ENCODE results near the gene PHACTR4.
A peak's percentile ranks its signal among the peaks of the same experiment; 100 is the strongest.
"Not testable (repeated sequence)": the region's sequence is repeated elsewhere in the genome, so short reads cannot be mapped to it uniquely, and the experiment has no call there.

Gene PHACTR4

DNA sequence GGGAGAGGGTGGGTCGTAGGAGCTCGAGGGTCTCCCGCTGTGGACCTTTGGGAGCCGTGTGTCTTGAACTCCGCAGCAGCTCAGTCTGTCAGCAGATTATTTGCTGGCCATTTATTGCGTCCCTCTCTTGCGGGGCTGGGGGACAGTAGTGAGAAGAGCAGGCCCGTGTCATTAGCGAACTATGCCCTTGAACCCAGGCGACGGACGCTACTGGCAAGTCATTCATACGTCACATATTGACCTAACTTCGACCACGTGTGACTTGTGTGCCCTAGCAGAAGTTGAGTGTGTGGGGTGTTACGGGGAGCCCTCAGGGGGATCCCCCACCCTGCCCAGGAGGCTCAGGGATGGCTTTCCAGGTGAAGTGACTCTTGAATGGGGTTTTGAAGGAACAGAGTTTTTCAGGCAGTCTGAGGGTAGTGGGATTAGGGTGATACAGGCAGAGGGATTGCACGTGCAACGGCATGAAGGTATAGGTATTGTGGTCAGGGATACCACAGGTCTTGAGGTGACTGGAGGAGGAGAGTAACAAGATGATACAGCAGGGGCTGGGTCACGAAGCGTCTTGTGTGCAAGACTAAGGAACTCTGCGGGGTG is 149.3 kb downstream of the PHACTR4 start:
- TF ChIP-seq, protein P1, sequence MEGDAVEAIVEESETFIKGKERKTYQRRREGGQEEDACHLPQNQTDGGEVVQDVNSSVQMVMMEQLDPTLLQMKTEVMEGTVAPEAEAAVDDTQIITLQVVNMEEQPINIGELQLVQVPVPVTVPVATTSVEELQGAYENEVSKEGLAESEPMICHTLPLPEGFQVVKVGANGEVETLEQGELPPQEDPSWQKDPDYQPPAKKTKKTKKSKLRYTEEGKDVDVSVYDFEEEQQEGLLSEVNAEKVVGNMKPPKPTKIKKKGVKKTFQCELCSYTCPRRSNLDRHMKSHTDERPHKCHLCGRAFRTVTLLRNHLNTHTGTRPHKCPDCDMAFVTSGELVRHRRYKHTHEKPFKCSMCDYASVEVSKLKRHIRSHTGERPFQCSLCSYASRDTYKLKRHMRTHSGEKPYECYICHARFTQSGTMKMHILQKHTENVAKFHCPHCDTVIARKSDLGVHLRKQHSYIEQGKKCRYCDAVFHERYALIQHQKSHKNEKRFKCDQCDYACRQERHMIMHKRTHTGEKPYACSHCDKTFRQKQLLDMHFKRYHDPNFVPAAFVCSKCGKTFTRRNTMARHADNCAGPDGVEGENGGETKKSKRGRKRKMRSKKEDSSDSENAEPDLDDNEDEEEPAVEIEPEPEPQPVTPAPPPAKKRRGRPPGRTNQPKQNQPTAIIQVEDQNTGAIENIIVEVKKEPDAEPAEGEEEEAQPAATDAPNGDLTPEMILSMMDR (IDR thresholded peaks at IDR 0.05; ENCODE audit: insufficient read depth, low read length, poor library complexity, severe bottlenecking), result no peak
- Histone ChIP-seq H3K4me3 (replicated peaks; ENCODE audit: low read depth, low read length) (peak overlapping the region; percentile 76), H3K36me3 (ENCODE audit: control insufficient read depth, insufficient read depth, low read length) (peaks cover 3% of the 10 kb centered on the region; the same call in 1 of the 2 replicates), H3K27me3 (replicated peaks; ENCODE audit: control insufficient read depth, insufficient read depth, low read length) (no peaks in the 10 kb centered on the region)
- peak; percentile 81 for DNase-seq (ENCODE audit: extremely low read depth, insufficient read length)

DNA sequence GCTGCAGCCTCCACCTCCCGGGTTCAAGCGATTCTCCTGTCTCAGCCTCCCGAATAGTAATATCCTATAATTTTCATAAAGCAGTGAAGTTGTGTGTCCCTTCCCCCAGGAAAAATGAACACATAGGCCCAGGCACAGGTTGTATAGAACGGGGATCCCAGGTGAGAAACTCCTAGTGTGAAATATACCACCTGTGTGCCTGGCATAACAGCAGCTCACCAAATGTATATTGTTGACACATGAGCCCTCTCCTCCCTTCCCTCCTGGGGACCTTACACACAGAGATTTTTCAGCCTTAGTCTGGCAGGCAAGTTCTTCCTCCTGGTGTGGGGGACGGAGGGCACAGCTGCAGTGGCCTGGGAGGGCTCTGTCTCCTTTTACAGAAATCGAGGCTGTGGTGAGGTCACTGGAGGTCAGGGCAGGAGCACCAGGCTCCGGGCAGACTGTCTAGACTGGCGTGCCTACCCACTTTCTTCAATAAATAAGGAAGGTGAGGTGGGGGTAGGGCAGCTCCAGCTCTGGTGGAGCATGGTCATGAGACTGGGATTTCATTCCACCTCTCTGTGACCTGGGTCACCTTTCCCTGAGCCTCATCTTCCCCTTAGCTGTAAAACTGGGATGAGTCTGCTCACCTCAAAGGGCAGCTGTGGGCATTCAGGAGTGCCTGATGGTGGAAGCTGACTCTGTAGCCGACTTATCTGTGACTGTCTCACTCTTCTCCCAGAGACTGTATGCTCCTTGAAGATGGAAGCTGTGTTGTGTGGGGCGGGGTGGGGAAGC is 150.6 kb downstream of the PHACTR4 start:
- DNase-seq (ENCODE audit: extremely low read depth, insufficient read length), result no peak
- no peak overlapping the region for H3K4me3 ChIP-seq (replicated peaks; ENCODE audit: low read depth, low read length)

DNA sequence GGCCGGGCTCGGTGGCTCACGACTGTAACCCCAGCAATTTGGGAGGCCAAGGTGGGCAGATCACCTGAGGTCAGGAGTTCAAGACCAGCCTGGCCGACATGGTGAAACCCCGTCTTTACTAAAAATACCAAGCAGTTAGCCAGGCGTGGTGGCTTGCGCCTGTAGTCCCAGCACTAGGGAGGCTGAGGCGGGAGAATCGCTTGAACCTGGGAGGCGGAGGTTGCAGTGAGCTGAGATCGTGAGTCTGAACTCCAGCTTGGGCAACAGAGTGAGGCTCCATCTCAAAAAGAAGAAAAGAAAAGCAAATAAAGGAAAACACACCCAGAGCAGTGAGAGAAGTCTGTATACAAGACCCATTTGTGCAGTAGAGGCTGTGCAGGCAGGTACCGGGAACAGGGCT is 151.3 kb downstream of the PHACTR4 start:
- H3K4me3 ChIP-seq (replicated peaks; ENCODE audit: low read depth, low read length); H3K27me3 ChIP-seq (replicated peaks; ENCODE audit: control insufficient read depth, insufficient read depth, low read length); DNase-seq (ENCODE audit: extremely low read depth, insufficient read length); H3K36me3 ChIP-seq (ENCODE audit: control insufficient read depth, insufficient read depth, low read length): not testable (repeated sequence)

More for the DNA sequence above, 150.6 kb downstream of the PHACTR4 start:
- no peaks in the 10 kb centered on the region for H3K27me3 ChIP-seq (replicated peaks; ENCODE audit: control insufficient read depth, insufficient read depth, low read length)
- TF ChIP-seq, protein P1 (IDR thresholded peaks at IDR 0.05; ENCODE audit: insufficient read depth, low read length, poor library complexity, severe bottlenecking), result no peak
- peaks cover 3% of the 10 kb centered on the region; the same call in 1 of the 2 replicates for H3K36me3 ChIP-seq (ENCODE audit: control insufficient read depth, insufficient read depth, low read length)

DNA sequence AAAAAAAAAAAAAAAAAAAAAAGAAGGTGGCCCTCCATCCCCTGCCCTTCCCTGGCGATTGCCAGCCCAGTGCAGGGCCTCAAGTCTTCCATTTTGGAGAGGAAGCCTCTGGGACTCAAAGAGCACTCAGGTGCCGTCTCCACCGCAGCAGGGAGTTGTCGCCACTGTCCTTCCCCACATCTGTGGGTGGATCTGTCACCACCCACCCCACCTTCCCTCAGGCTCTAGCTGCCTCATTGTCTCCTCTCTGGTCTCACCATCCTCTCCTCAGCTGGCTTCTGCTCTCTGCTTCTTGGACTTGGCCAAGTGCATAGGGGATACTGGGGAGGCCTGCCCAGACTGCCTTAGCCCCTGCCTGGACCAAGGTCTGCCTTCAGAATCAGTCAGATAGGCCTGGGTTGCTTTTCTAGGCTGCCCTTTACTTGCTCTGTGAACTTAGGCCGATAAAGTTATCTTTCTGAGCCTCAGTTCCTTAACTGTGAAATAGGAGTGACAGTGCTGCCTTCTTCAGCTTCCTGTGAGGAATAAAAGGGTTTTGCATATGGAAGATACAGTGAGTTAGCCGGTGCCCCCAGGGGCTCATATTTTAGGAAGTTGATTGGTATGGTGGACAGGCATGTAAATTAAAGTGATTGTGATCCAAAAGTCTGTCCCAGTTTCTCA is 152.1 kb downstream of the PHACTR4 start:
- peaks cover 3% of the 10 kb centered on the region; the same call in 1 of the 2 replicates for H3K36me3 ChIP-seq (ENCODE audit: control insufficient read depth, insufficient read depth, low read length)
- DNase-seq (ENCODE audit: extremely low read depth, insufficient read length), result no peak
- H3K4me3 ChIP-seq (replicated peaks; ENCODE audit: low read depth, low read length), result no peak overlapping the region
- no peaks in the 10 kb centered on the region for H3K27me3 ChIP-seq (replicated peaks; ENCODE audit: control insufficient read depth, insufficient read depth, low read length)
- TF ChIP-seq, protein P1 (IDR thresholded peaks at IDR 0.05; ENCODE audit: insufficient read depth, low read length, poor library complexity, severe bottlenecking), result no peak

DNA sequence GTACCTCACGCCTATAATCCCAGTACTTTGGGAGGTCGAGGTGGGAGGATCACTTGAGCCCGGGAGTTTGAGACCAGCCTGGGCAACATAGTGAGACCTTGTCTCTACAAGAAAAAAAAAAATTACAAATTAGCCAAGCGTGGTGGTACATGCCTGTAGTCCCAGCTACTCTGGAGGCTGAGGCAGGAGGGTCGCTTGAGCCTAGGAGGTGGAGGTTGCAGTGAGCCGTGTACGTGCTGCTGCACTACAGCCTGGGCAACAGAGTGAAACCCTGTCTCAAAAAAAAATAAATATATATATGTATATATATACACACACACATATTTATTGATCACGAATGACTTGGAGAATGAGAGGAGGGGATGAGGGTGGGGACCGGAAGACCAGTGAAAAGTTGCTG is 153.0 kb downstream of the PHACTR4 start:
- DNase-seq (ENCODE audit: extremely low read depth, insufficient read length); H3K36me3 ChIP-seq (ENCODE audit: control insufficient read depth, insufficient read depth, low read length): not testable (repeated sequence)

DNA sequence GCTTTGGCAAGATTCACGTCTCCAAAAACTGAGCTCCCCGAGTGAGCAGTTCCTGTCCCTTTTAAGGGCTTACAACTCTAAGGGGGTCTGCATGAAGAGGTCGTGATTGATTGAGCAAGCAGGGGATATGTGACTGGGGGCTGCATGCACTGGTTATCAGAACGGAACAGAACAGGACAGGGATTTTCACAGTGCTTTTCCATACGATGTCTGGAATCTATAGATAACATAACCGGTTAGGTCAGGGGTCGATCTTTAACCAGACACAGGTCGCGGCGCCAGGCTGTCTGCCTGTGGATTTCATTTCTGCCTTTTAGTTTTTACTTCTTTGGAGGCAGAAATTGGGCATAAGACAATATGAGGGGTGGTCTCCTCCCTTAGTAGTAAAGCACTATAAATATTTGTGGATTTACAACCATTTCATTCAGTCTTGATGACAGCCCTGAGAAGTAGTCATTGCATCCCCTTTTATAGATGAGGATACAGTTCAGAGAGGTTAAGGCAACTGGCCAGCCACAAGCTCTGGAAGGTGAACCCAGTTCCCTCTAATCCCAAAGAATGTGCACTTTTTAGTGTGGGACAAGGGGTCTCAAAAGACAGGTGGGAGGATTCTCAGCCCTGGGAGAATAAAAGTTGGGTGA is 155.6 kb downstream of the PHACTR4 start:
- not testable (repeated sequence) for DNase-seq (ENCODE audit: extremely low read depth, insufficient read length); H3K4me3 ChIP-seq (replicated peaks; ENCODE audit: low read depth, low read length); H3K36me3 ChIP-seq (ENCODE audit: control insufficient read depth, insufficient read depth, low read length); H3K27me3 ChIP-seq (replicated peaks; ENCODE audit: control insufficient read depth, insufficient read depth, low read length)

More for the DNA sequence above, 153.0 kb downstream of the PHACTR4 start:
- H3K27me3 ChIP-seq (replicated peaks; ENCODE audit: control insufficient read depth, insufficient read depth, low read length); H3K4me3 ChIP-seq (replicated peaks; ENCODE audit: low read depth, low read length): not testable (repeated sequence)

DNA sequence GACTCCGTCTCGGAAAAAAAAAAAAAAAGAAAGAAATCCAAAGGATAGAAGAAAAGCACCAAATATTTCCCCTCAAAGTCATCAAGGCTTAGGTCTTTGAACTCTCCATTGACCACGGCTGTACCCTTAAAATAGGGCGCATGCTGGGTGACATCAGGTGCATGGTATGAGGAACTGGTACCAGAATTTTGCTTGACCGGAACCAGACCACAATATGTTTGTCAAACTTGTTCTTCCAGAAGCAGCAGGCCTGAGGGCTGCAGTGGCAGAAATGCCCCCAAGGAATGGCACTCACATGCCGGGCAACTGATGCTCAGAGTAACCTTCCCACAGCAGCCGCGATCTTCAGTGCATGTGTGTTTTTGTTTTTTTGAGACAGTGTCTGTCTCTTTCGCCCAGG is 157.3 kb downstream of the PHACTR4 start:
- Histone ChIP-seq H3K27me3 (replicated peaks; ENCODE audit: control insufficient read depth, insufficient read depth, low read length) (no peaks in the 10 kb centered on the region), H3K4me3 (replicated peaks; ENCODE audit: low read depth, low read length) (no peak overlapping the region), H3K36me3 (ENCODE audit: control insufficient read depth, insufficient read depth, low read length) (peaks cover 7% of the 10 kb centered on the region)
- TF ChIP-seq, protein P1 (IDR thresholded peaks at IDR 0.05; ENCODE audit: insufficient read depth, low read length, poor library complexity, severe bottlenecking), result no peak
- no peak for DNase-seq (ENCODE audit: extremely low read depth, insufficient read length)
